PC-3 (cell line): Measurements from ENCODE around the gene OLFML2B.

Source experiments
- EZH2 ChIP-seq: fragments of 300-600 bp; sonication (generic); IDR thresholded peaks from one replicate; pipeline ENCODE4 v1.6.1; 2017; ENCODE audit warnings: antibody characterized with exemption, mild to moderate bottlenecking, low read length; ENCODE audit not compliant: unreplicated experiment
- EZH2phosphoT487 ChIP-seq: fragments of 300-600 bp; sonication (generic); IDR thresholded peaks from 2 replicates; pipeline ENCODE4 v1.6.1; 2018; ENCODE audit warnings: mild to moderate bottlenecking, antibody characterized with exemption, low read length, borderline replicate concordance
- TF ChIP-seq, protein P1 (sequence below): fragments of 300-600 bp; sonication (generic); conservative IDR thresholded peaks from 2 replicates; pipeline ENCODE4 v1.5.1; 2017; ENCODE audit warnings: antibody characterized with exemption, low read depth, mild to moderate bottlenecking, low read length

DNA sequence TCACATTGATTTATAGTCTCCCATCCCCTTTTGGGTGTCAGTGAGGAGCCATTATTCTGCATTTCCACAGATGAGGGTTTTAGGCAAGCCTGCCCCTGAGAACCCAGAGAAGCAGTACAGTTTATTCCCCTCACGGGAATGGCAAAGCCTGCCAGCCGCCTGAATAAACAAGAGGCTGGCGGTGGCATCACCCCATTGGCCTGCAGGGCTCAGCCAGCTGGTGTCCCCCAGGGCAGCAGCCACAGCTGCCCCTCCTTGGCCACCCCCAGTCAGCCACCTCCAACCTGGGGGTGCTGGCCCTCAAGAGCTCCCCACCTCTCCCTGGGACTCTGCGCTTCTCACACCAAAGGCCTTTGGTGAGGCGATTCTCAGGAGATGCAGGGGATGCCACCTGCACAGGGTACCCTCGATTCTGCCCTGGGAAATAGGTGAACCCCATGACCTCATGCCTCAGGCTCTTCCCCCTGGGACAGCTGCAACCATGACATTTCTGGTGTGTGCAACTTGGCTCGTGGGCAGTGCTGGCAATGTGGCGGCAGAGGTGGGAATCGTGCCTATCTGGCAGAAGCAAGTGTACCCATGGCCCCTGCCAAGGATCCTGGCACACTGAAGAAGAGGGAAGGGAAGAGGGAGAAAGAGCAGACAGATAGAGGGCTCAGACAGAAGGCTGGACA lies 14.0 kb downstream of the OLFML2B start:
- TF ChIP-seq, protein P1, sequence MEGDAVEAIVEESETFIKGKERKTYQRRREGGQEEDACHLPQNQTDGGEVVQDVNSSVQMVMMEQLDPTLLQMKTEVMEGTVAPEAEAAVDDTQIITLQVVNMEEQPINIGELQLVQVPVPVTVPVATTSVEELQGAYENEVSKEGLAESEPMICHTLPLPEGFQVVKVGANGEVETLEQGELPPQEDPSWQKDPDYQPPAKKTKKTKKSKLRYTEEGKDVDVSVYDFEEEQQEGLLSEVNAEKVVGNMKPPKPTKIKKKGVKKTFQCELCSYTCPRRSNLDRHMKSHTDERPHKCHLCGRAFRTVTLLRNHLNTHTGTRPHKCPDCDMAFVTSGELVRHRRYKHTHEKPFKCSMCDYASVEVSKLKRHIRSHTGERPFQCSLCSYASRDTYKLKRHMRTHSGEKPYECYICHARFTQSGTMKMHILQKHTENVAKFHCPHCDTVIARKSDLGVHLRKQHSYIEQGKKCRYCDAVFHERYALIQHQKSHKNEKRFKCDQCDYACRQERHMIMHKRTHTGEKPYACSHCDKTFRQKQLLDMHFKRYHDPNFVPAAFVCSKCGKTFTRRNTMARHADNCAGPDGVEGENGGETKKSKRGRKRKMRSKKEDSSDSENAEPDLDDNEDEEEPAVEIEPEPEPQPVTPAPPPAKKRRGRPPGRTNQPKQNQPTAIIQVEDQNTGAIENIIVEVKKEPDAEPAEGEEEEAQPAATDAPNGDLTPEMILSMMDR, result no peak
- TF ChIP-seq EZH2, result no peak
- no peak for TF ChIP-seq EZH2phosphoT487
